ENCODE data around the gene ZNF653.

ZNF653 gene

DNA sequence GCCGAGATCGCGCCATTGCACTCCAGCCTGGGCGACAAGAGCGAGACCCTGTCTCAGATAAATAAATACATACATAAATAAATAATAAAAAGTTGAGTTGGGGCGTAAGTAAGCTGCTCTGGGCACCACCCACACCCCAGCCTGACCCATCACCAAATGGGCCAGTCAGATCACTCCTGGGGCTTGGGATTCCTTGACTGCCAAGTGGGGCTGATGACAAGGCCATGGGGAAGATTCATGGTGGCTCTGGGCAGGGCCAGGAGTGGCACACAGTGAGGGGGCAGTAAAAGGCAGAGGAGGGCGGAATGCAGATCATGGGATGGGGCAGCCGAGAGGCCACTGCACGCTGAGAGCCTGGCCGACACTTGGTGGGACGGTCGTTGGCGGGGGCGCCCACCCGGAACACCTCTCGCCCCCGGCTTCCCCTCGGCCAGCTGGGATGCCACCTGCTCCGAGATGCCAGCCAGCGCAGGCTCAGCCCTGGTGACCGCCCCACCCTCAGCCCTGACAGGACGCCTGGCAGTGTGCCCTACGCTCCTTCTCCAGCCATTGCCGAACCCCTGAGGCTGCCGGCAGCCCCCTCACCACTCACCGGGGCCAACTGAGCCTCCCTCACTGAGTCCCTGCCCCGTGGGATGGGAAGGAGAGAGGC is 10.9 kb downstream of the ZNF653 start:
- TF ChIP-seq, protein P1, sequence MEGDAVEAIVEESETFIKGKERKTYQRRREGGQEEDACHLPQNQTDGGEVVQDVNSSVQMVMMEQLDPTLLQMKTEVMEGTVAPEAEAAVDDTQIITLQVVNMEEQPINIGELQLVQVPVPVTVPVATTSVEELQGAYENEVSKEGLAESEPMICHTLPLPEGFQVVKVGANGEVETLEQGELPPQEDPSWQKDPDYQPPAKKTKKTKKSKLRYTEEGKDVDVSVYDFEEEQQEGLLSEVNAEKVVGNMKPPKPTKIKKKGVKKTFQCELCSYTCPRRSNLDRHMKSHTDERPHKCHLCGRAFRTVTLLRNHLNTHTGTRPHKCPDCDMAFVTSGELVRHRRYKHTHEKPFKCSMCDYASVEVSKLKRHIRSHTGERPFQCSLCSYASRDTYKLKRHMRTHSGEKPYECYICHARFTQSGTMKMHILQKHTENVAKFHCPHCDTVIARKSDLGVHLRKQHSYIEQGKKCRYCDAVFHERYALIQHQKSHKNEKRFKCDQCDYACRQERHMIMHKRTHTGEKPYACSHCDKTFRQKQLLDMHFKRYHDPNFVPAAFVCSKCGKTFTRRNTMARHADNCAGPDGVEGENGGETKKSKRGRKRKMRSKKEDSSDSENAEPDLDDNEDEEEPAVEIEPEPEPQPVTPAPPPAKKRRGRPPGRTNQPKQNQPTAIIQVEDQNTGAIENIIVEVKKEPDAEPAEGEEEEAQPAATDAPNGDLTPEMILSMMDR (IDR thresholded peaks at IDR 0.05) = no peak
- H3K27me3 ChIP-seq = no peaks in the 10 kb centered on the region
- no peak for DNase-seq
- H3K9me3 ChIP-seq = no peaks in the 10 kb centered on the region
- H3K4me3 ChIP-seq = no peak overlapping the region
- intact Hi-C loops (cut with DNase I; ENCODE audit: low total_unique reads) = no loop called here
- H3K27ac ChIP-seq = no peak overlapping the region
- peaks cover 34 to 87% (median 64%) of the 10 kb centered on the region in 3 donors for H3K36me3 ChIP-seq
- no peaks in the 10 kb centered on the region for H3K4me1 ChIP-seq

GRCh38 chr19:11489378-11489777 is 16.3 kb downstream of the ZNF653 start:
- Histone ChIP-seq H3K4me1 (no peaks in the 10 kb centered on the region), H3K27me3 (peaks cover under 1 to 31% of the 10 kb centered on the region in 2 donors), H3K9me3 (no peaks in the 10 kb centered on the region), H3K36me3 (peaks cover 24 to 93% (median 62%) of the 10 kb centered on the region in 3 donors), H3K4me3 (no peak overlapping the region), H3K27ac (no peak overlapping the region)
- TF ChIP-seq, protein P1 (IDR thresholded peaks at IDR 0.05) = no peak
- intact Hi-C loops (cut with DNase I; ENCODE audit: low total_unique reads) = no loop called here
- DNase-seq = no peak

GRCh38 chr19:11486661-11487503 is 18.8 kb downstream of the ZNF653 start:
- intact Hi-C loops (cut with DNase I; ENCODE audit: low total_unique reads) = no loop called here
- peaks cover 32 to 82% (median 53%) of the 10 kb centered on the region in 3 donors for H3K36me3 ChIP-seq
- H3K4me3 ChIP-seq = no peak overlapping the region
- TF ChIP-seq, protein P1 (IDR thresholded peaks at IDR 0.05) = no peak
- DNase-seq = no peak
- H3K27ac ChIP-seq = no peak overlapping the region
- H3K27me3 ChIP-seq = peaks cover 13 to 56% of the 10 kb centered on the region in 2 donors
- peaks cover 8 to 15% (median 13%) of the 10 kb centered on the region in 4 donors for H3K4me1 ChIP-seq
- H3K9me3 ChIP-seq = no peaks in the 10 kb centered on the region

- Histone ChIP-seq H3K27ac (no peak overlapping the region), H3K4me1 (peaks cover 8 to 26% (median 25%) of the 10 kb centered on the region in 4 donors), H3K27me3 (peaks cover 22 to 72% of the 10 kb centered on the region in 2 donors), H3K9me3 (no peaks in the 10 kb centered on the region), H3K36me3 (peaks cover 23 to 68% (median 44%) of the 10 kb centered on the region in 3 donors), H3K4me3 (no peak overlapping the region)
- TF ChIP-seq, protein P1 (IDR thresholded peaks at IDR 0.05) = no peak
- intact Hi-C loops (cut with DNase I; ENCODE audit: low total_unique reads) = no loop called here
- no peak for DNase-seq
Measured at GRCh38 chr19:11485245-11485837, 20.3 kb downstream of the ZNF653 start.

DNA sequence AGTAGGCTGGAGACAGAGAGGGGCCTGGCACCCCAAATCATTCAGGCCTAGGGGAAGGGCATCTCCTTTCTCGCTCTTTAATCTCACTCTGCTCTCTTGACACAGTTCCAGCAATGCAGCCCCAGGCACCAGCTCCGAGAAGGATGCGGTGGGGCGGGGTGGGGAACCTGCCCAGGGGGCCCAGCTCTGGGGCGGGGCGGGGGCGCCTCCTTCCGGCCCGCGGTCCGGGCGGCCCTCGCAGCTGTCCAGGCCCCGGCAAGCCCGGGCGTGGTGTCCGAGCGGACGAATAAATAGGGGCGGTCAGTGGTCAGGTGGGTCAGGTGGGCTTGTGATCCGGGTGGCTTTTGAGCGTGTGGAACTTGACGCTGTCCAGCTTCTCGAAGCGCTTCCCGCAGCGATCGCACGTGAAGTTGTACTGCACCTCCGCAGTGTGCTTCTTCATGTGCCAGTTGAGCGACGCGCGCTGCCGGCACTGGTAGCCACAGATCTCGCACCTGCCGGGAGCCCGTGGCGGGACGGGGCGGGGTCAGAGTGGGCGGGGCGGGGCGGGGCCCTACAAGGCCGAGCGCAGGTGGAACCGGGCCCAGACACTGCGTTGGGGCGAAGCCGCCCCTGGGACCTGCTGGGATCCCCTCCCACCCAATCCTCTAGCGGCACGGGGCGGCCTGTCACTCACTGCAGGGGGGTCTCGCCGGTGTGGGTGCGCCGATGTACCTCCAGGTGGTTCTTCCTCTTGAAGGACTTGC is 22.1 kb downstream of the ZNF653 start:
- H3K4me3 ChIP-seq = no peak overlapping the region
- H3K27me3 ChIP-seq = peaks cover 22 to 84% of the 10 kb centered on the region in 2 donors
- peaks cover 20 to 53% (median 39%) of the 10 kb centered on the region in 3 donors for H3K36me3 ChIP-seq
- intact Hi-C loops (cut with DNase I; ENCODE audit: low total_unique reads) = no loop called here
- H3K4me1 ChIP-seq = peaks cover 8 to 37% (median 36%) of the 10 kb centered on the region in 4 donors
- H3K27ac ChIP-seq = no peak overlapping the region
- no peak for DNase-seq
- TF ChIP-seq, protein P1 (IDR thresholded peaks at IDR 0.05) = no peak
- no peaks in the 10 kb centered on the region for H3K9me3 ChIP-seq
